Hepatocyte (in vitro differentiated cells): ENCODE data around the gene CD3E. TPM values are rescaled to one million over a fixed set of nuclear protein-coding genes. Genes with fewer than 3 reads are reported as not detected.
A peak's percentile ranks its signal among the peaks of the same experiment; 100 is the strongest.

ENCODE experiments used
- DNase-seq: peaks from one replicate; pipeline ENCODE4 v3.0.0-alpha.2; 2016; ENCODE audit warnings: low spot score
- H2AFZ ChIP-seq: fragments of 200-600 bp; sonication (generic); 2 replicates; pipeline ENCODE4 v1.6.0; 2016; ENCODE audit warnings: antibody characterized with exemption, mild to moderate bottlenecking
- H3K27ac ChIP-seq: fragments of 200-600 bp; sonication (generic); 2 replicates; pipeline ENCODE4 v1.5.1; 2016; ENCODE audit warnings: mild to moderate bottlenecking
- H3K27me3 ChIP-seq: fragments of 200-600 bp; sonication (generic); 2 replicates; pipeline ENCODE4 v1.6.1; 2016
- H3K36me3 ChIP-seq: fragments of 200-600 bp; sonication (generic); replicated peaks from 2 replicates; pipeline ENCODE4 v1.5.1; 2016; ENCODE audit warnings: low read depth; ENCODE audit not compliant: insufficient read depth
- H3K4me1 ChIP-seq: fragments of 200-600 bp; sonication (generic); 2 replicates; pipeline ENCODE4 v1.5.1; 2016; ENCODE audit warnings: mild to moderate bottlenecking, moderate library complexity; ENCODE audit not compliant: insufficient read depth
- H3K4me2 ChIP-seq: fragments of 200-600 bp; sonication (generic); 2 replicates; pipeline ENCODE4 v1.6.0; 2016
- H3K4me3 ChIP-seq: fragments of 200-600 bp; sonication (generic); 2 replicates; pipeline ENCODE4 v1.5.1; 2016; ENCODE audit warnings: mild to moderate bottlenecking
- H3K79me2 ChIP-seq: fragments of 200-600 bp; sonication (generic); 2 replicates; pipeline ENCODE4 v1.6.0; 2017; ENCODE audit warnings: mild to moderate bottlenecking
- H3K9me2 ChIP-seq: fragments of 200-600 bp; sonication (generic); replicated peaks from 2 replicates; pipeline ENCODE4 v1.6.0; 2017; ENCODE audit warnings: mild to moderate bottlenecking; ENCODE audit not compliant: insufficient read depth
- H3K9me3 ChIP-seq: fragments of 200-600 bp; sonication (generic); 2 replicates; pipeline ENCODE4 v1.5.1; 2016; ENCODE audit warnings: low read depth, mild to moderate bottlenecking
- H4K20me1 ChIP-seq: fragments of 200-600 bp; sonication (generic); 2 replicates; pipeline ENCODE4 v1.6.0; 2016; ENCODE audit warnings: mild to moderate bottlenecking; ENCODE audit not compliant: insufficient read depth, poor library complexity, severe bottlenecking
- EZH2 ChIP-seq: fragments of 200-600 bp; sonication (generic); IDR thresholded peaks from 2 replicates; pipeline ENCODE4 v1.6.1; 2016; ENCODE audit warnings: antibody characterized with exemption, mild to moderate bottlenecking, borderline replicate concordance
- EZH2phosphoT487 ChIP-seq: fragments of 200-600 bp; sonication (generic); IDR thresholded peaks from one replicate; pipeline ENCODE4 v1.6.1; 2018; ENCODE audit warnings: antibody characterized with exemption, mild to moderate bottlenecking, low read depth, moderate library complexity; ENCODE audit not compliant: unreplicated experiment, severe bottlenecking
- WGBS: methylation state at CpG from one replicate; pipeline ENCODE4 v1.1.6; 2016; ENCODE audit warnings: low lambda C conversion rate; ENCODE audit errors: missing lambda C conversion rate; 5-methylcytosine and 5-hydroxymethylcytosine counted together
- polyA plus RNA-seq: library from polyadenylated mRNA; unstranded; fragments of >200 nt; fragmentation: Nextera tagmentation; extraction: Ambion mirVana; gene quantifications from 2 replicates; pipeline ENCODE4 v1.2.1, GENCODE V29; 2016
- total RNA-seq: library from RNA; depleted of rRNA; stranded (reverse); fragments of >200 nt; gene quantifications from 2 replicates; pipeline ENCODE4 v1.2.3, GENCODE V29; 2014
- TF ChIP-seq, protein P1 (sequence below): fragments of 200-600 bp; sonication (generic); IDR thresholded peaks from 2 replicates; pipeline ENCODE4 v1.5.1; 2016; ENCODE audit warnings: antibody characterized with exemption, mild to moderate bottlenecking; ENCODE audit not compliant: poor library complexity

CD3E gene
- total and polyA plus RNA-seq, 2 experiments from 2014 or later = not detected

DNA sequence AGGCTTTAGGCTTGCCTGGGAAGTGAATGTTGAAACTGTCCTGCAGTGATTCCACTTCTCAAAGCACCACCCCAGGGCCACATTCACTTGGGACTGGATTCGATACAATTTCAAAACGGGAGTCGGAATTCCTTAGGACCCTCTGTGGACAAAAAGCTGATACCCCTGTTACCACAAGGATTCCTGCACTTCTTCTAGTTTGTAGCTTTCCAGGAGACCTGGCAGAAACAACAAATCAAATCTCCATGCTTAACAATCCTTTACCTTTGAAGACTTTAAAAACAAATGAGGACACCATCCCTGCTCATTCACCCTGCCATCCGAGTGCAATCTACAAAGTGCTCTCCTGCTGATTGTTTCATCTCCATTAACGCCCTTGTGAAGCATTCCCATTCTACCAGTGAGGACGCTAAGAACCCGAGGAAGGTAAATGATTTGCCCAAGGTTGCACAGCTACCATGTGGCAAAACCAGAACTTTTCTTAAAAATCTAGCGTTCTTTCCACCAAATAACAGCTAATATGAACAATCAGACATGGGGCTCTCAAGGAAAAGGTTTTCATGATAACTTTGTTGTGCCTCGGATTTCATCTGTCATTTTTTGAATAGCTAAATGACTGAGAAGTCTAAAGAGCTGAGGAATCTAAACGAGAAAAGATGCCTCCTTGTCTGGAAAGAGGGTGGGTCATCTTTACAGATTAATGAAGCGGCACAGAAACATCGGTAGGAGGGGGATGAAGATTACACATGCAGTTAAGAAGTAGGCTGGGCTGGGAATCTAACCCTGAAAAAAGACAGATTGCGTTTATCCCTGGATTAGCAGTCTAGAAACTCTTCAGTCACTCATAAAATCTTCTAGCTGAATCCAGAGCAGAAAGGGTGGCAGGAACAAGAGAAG, 39.7 kb upstream of the CD3E start:
- Histone ChIP-seq H3K27ac (peak overlapping the region; percentile 93), H3K9me3 (no peaks in the 10 kb centered on the region), H2AFZ (peak overlapping the region; percentile 43), H3K79me2 (peaks cover 24% of the 10 kb centered on the region), H3K27me3 (no peaks in the 10 kb centered on the region), H3K36me3 (no peaks in the 10 kb centered on the region), H3K4me2 (peak overlapping the region; percentile 73), H3K9me2 (no peaks in the 10 kb centered on the region), H3K4me1 (peaks cover 19% of the 10 kb centered on the region), H4K20me1 (no peaks in the 10 kb centered on the region), H3K4me3 (peak overlapping the region; percentile 34)
- no peak for TF ChIP-seq EZH2
- TF ChIP-seq, protein P1, sequence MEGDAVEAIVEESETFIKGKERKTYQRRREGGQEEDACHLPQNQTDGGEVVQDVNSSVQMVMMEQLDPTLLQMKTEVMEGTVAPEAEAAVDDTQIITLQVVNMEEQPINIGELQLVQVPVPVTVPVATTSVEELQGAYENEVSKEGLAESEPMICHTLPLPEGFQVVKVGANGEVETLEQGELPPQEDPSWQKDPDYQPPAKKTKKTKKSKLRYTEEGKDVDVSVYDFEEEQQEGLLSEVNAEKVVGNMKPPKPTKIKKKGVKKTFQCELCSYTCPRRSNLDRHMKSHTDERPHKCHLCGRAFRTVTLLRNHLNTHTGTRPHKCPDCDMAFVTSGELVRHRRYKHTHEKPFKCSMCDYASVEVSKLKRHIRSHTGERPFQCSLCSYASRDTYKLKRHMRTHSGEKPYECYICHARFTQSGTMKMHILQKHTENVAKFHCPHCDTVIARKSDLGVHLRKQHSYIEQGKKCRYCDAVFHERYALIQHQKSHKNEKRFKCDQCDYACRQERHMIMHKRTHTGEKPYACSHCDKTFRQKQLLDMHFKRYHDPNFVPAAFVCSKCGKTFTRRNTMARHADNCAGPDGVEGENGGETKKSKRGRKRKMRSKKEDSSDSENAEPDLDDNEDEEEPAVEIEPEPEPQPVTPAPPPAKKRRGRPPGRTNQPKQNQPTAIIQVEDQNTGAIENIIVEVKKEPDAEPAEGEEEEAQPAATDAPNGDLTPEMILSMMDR = no peak
- TF ChIP-seq EZH2phosphoT487 = no peak
- no peak for DNase-seq
- WGBS = 35% methylated on average over 13 of the region's 13 CpGs

DNA sequence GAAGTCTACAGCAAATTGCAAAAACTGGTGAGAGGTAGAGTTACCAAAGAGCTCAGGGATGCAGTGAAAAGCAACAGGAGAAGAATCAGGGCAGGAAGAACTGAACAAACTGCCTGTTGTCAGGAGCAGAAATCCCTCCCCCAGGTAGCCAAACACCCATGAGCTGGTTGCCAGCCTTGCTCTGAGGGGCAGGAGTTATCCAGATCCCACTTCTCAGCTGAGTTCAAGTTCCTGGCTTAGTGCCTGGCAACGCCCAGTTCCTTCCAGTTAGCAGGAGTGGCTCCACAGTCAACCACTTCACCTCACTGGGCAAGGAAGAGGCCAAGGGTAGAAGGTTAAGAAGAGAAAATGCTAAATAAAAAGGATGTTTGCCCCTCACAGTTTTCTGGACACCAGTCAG, 38.6 kb upstream of the CD3E start:
- Histone ChIP-seq H3K79me2 (peaks cover 24% of the 10 kb centered on the region), H3K4me2 (peak overlapping the region; percentile 73), H3K9me2 (no peaks in the 10 kb centered on the region), H3K27ac (peak overlapping the region; percentile 93), H3K4me3 (no peak overlapping the region), H2AFZ (no peak overlapping the region), H3K27me3 (no peaks in the 10 kb centered on the region), H3K9me3 (no peaks in the 10 kb centered on the region), H3K4me1 (peaks cover 19% of the 10 kb centered on the region), H3K36me3 (no peaks in the 10 kb centered on the region), H4K20me1 (no peaks in the 10 kb centered on the region)
- 88% methylated on average over 1 of the region's 1 CpG for WGBS
- no peak for TF ChIP-seq EZH2
- DNase-seq = no peak

DNA sequence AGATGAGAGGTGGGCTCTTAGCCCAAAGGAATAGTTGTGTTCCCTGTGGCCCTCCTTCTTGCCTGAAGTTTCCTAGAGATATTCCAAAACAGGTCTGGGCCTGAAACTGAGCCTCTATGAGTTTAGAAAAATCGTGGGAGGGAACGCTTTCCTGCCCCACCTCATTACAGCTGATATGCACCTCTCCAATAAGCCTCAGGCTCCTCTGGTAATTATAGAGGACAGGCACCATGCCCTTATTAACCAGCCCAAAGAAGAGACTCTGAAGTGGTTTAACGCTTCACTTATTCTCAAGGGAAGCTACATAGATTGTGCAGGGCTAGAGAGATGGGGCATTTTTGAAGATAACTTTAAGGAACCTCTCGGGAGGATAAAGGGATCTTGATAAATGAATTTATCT, 37.0 kb upstream of the CD3E start:
- no peak overlapping the region for H3K27ac ChIP-seq
- no peak overlapping the region for H3K4me3 ChIP-seq
- no peak for DNase-seq
- no peaks in the 10 kb centered on the region for H4K20me1 ChIP-seq
- peaks cover 22% of the 10 kb centered on the region for H3K4me1 ChIP-seq
- H3K9me2 ChIP-seq = no peaks in the 10 kb centered on the region
- H2AFZ ChIP-seq = no peak overlapping the region
- no peak for TF ChIP-seq EZH2
- no peak for TF ChIP-seq EZH2phosphoT487
- TF ChIP-seq, protein P1 = no peak
- H3K79me2 ChIP-seq = peaks cover 9% of the 10 kb centered on the region
- H3K4me2 ChIP-seq = no peak overlapping the region
- H3K9me3 ChIP-seq = no peaks in the 10 kb centered on the region
- WGBS = 74% methylated on average over 4 of the region's 4 CpGs
- H3K36me3 ChIP-seq = no peaks in the 10 kb centered on the region
- H3K27me3 ChIP-seq = no peaks in the 10 kb centered on the region

DNA sequence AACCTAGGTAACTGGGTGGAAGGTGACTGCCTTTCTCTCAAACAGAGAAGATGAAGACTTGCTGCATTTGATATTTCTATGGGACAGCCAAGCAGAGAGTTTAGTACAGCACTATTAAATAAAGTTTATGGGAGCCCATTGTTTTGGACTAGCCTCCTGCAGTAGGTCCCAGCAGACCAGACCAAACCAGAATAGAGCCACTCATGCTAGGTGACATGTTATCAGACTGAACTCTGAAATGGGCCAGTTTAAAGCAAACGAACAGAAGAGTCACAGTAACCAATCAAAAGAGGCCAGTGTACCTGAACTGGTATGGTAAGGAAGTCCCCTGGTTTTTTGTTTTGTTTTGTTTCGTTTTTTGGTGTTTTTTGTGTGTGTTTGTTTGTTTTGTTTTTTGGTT, 32.5 kb upstream of the CD3E start:
- TF ChIP-seq EZH2 = no peak
- Histone ChIP-seq H3K9me3 (no peaks in the 10 kb centered on the region), H3K4me3 (no peak overlapping the region), H3K36me3 (no peaks in the 10 kb centered on the region), H3K9me2 (no peaks in the 10 kb centered on the region), H3K27me3 (no peaks in the 10 kb centered on the region), H2AFZ (no peak overlapping the region), H3K4me1 (peaks cover 3% of the 10 kb centered on the region), H3K4me2 (no peak overlapping the region), H4K20me1 (no peaks in the 10 kb centered on the region), H3K79me2 (no peaks in the 10 kb centered on the region), H3K27ac (no peak overlapping the region)
- DNase-seq = no peak
- 52% methylated on average over 2 of the region's 2 CpGs for WGBS
